Spinal cord (tissue), 10 donors: ENCODE results near the gene RINT1. TPM values are rescaled to one million over a fixed set of nuclear protein-coding genes. Genes with fewer than 3 reads are reported as not detected.

Experiments used
- DNase-seq, 6 donors: peaks; one replicate each; pipeline versions ENCODE4 v3.0.0 to v3.0.0-alpha.2; 2013 to 2015; ENCODE audit warnings: low spot score in 6 of 6, low read depth in 4 of 6
- H3K27ac ChIP-seq: one replicate; pipeline ENCODE4 v1.5.1; 2013; ENCODE audit warnings: low read depth, low read length, control low read depth
- H3K27me3 ChIP-seq: one replicate; pipeline ENCODE4 v1.6.1; 2013; ENCODE audit warnings: low read length; ENCODE audit not compliant: control insufficient read depth, insufficient read depth
- H3K36me3 ChIP-seq: one replicate; pipeline ENCODE4 v1.6.1; 2013; ENCODE audit warnings: low read length; ENCODE audit not compliant: control insufficient read depth, insufficient read depth
- H3K4me1 ChIP-seq: one replicate; pipeline ENCODE4 v1.6.1; 2013; ENCODE audit warnings: low read length; ENCODE audit not compliant: control insufficient read depth, insufficient read depth
- H3K4me3 ChIP-seq: one replicate; pipeline ENCODE4 v1.5.1; 2013; ENCODE audit warnings: low read depth, low read length, control low read depth
- H3K9me3 ChIP-seq: one replicate; pipeline ENCODE4 v1.6.1; 2013; ENCODE audit warnings: low read length; ENCODE audit not compliant: control insufficient read depth, insufficient read depth
- WGBS: methylation state at CpG from one replicate; pipeline ENCODE4 v1.1.5; 2013; ENCODE audit warnings: missing lambda C conversion rate; ENCODE audit not compliant: insufficient coverage; 5-methylcytosine and 5-hydroxymethylcytosine counted together
- polyA plus RNA-seq, 2 donors: library from polyadenylated mRNA; unstranded; fragments of 120-200 nt; gene quantifications; one replicate each; pipeline ENCODE4 v1.2.1, GENCODE V29; 2013; ENCODE audit not compliant: insufficient read length in 2 of 2
- total RNA-seq, 2 donors: library from RNA; depleted of rRNA in 1 of 2; stranded (reverse); fragments of 120-200 nt in 1 of 2; fragments of >200 nt in 1 of 2; gene quantifications; one replicate each; pipeline versions ENCODE4 v1.2.3 to v1.2.4, GENCODE V29; 2013 to 2014
- donor health status: healthy.

The RINT1 gene
- total and polyA plus RNA-seq, 4 donors = 11.5 to 20.9 (median 18.7) TPM

- H3K4me3 ChIP-seq = no peak overlapping the region
- H3K9me3 ChIP-seq = no peaks in the 10 kb centered on the region
- H3K27me3 ChIP-seq = no peaks in the 10 kb centered on the region
- peak in 1 of 6 donors; percentile 29 for DNase-seq
- H3K36me3 ChIP-seq = peaks cover 39% of the 10 kb centered on the region
- WGBS = 81% methylated on average over 9 of the region's 16 CpGs
- peaks cover 4% of the 10 kb centered on the region for H3K4me1 ChIP-seq
- no peak overlapping the region for H3K27ac ChIP-seq
Observed at GRCh38 chr7:105611856-105612775, 80.1 kb downstream of the RINT1 start.

GRCh38 chr7:105612806-105613205, 80.8 kb downstream of the RINT1 start:
- no peaks in the 10 kb centered on the region for H3K9me3 ChIP-seq
- no peak overlapping the region for H3K27ac ChIP-seq
- H3K4me1 ChIP-seq = peaks cover 7% of the 10 kb centered on the region
- 93% methylated on average over 2 of the region's 9 CpGs for WGBS
- H3K27me3 ChIP-seq = no peaks in the 10 kb centered on the region
- no peak overlapping the region for H3K4me3 ChIP-seq
- H3K36me3 ChIP-seq = peaks cover 43% of the 10 kb centered on the region
- no peak for DNase-seq

- WGBS = 93% methylated on average over 32 of the region's 32 CpGs
Observed at GRCh38 chr7:105613611-105614330, 81.8 kb downstream of the RINT1 start.

DNA sequence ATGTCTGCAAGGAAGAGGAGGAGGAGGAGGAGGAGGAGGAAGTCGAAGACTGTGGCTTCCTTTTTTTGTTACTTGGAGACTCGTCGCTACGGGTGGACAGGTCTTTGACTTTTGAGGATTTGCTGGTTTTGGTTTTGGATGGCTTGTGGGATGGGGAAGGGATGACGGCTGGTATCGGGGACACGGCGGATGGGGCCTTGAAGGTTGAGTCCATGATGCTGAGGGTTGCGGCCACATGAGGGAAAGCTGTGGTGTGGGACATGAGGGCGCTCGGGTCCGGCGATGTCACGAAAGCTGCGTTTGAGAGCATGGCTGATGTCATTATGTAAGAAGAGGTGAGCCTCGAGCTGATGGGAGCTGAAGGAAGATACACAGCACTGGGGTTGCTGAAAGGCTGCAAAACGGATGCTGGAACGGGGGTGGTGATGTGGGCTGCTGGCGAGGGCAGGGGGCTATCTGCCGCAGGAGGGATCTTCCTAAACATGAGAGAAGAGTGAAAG, 82.4 kb downstream of the RINT1 start:
- no peak for DNase-seq

More at GRCh38 chr7:105613611-105614330, 81.8 kb downstream of the RINT1 start:
- H3K9me3 ChIP-seq = no peaks in the 10 kb centered on the region
- H3K4me3 ChIP-seq = no peak overlapping the region
- H3K36me3 ChIP-seq = peaks cover 46% of the 10 kb centered on the region
- no peak for DNase-seq
- H3K27ac ChIP-seq = no peak overlapping the region
- no peaks in the 10 kb centered on the region for H3K27me3 ChIP-seq
- H3K4me1 ChIP-seq = peaks cover 8% of the 10 kb centered on the region

More for the DNA sequence above, 82.4 kb downstream of the RINT1 start:
- H3K36me3 ChIP-seq = peaks cover 46% of the 10 kb centered on the region
- H3K4me1 ChIP-seq = peaks cover 8% of the 10 kb centered on the region
- no peak overlapping the region for H3K27ac ChIP-seq
- H3K27me3 ChIP-seq = no peaks in the 10 kb centered on the region
- no peak overlapping the region for H3K4me3 ChIP-seq
- no peaks in the 10 kb centered on the region for H3K9me3 ChIP-seq
- WGBS = 94% methylated on average over 20 of the region's 20 CpGs

Other genes with a start within 250 kb of the RINT1 start
- gene SRPK2, start 143.3 kb upstream of the RINT1 start, total RNA-seq = 100 to 1,000 TPM in 1 of 2 donors, 10 to 100 TPM in 1; 79.8 to 252 TPM
- 100 to 1,000 TPM; 112 to 140 TPM for gene SRPK2, start 143.3 kb upstream of the RINT1 start, polyA plus RNA-seq
- gene PUS7, start 9.9 kb upstream of the RINT1 start, total RNA-seq = 10 to 100 TPM; 12.2 to 15.9 TPM
- gene PUS7, start 9.9 kb upstream of the RINT1 start, polyA plus RNA-seq = 1 to 10 TPM; 8.0 to 9.3 TPM
- gene EFCAB10, start 49.3 kb downstream of the RINT1 start, total RNA-seq = 1 to 10 TPM; 5.2 to 6.9 TPM
- 10 to 100 TPM in 1 of 2 donors, 1 to 10 TPM in 1; 6.0 to 10.1 TPM for gene EFCAB10, start 49.3 kb downstream of the RINT1 start, polyA plus RNA-seq